DOHH2 (cell line): ENCODE results near the gene TAF4B.
"Not testable (repeated sequence)": the region's sequence is repeated elsewhere in the genome, so short reads cannot be mapped to it uniquely, and the experiment has no call there.

Experiments used
- CTCF ChIP-seq: fragments of 200-600 bp; sonication (generic); IDR thresholded peaks from one replicate; pipeline ENCODE4 v1.5.1; 2014; ENCODE audit warnings: antibody characterized with exemption, mild to moderate bottlenecking, low read depth, low read length; ENCODE audit not compliant: poor library complexity, severe bottlenecking
- EZH2phosphoT487 ChIP-seq: fragments of 200-600 bp; sonication (generic); IDR thresholded peaks from 2 replicates; pipeline ENCODE4 v1.6.1; 2017; ENCODE audit warnings: borderline replicate concordance, mild to moderate bottlenecking, antibody characterized with exemption, low read length, moderate library complexity, mixed read lengths

DNA sequence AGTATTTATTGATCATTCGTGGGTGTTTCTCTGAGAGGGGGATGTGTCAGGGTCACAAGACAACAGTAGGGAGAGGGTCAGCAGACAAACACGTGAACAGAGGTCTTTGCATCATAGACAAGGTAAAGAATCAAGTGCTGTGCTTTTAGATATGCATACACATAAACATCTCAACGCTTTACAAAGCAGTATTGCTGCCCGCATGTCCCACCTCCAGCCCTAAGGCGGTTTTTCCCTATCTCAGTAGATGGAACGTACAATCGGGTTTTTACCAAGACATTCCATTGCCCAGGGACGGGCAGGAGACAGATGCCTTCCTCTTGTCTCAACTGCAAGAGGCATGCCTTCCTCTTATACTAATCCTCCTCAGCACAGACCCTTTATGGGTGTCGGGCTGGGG, 24.2 kb upstream of the TAF4B start:
- TF ChIP-seq CTCF, EZH2phosphoT487: not testable (repeated sequence)
